Kidney (tissue), 14 donors: Measurements from ENCODE around the gene PTH1R. TPM values are rescaled to one million over a fixed set of nuclear protein-coding genes. Genes with fewer than 3 reads are reported as not detected.

Experiments
- DNase-seq, 5 donors: peaks; one replicate each; pipeline ENCODE4 v3.0.0-alpha.2; 2013 to 2020
- FAIRE-seq: peaks from 2 replicates; lab custom pipeline; 2012; peaks lifted over from hg19 to GRCh38; lab: Jason Lieb, UNC
- H3K27ac ChIP-seq, 2 donors: one replicate each; pipeline ENCODE4 v1.7.0; 2013; ENCODE audit warnings: low read depth in 2 of 2, low read length in 2 of 2, inconsistent platforms in 1 of 2
- H3K27me3 ChIP-seq: one replicate; pipeline ENCODE4 v1.7.1; 2013; ENCODE audit warnings: low read length, inconsistent platforms; ENCODE audit not compliant: control insufficient read depth, insufficient read depth
- H3K36me3 ChIP-seq, 3 donors: one replicate each; pipeline versions ENCODE4 v1.7.0 to v1.7.1; 2013; ENCODE audit warnings: low read length in 3 of 3, control low read depth in 1 of 3, inconsistent platforms in 1 of 3; ENCODE audit not compliant: insufficient read depth in 3 of 3, control insufficient read depth in 2 of 3
- H3K4me1 ChIP-seq, 3 donors: one replicate each; pipeline versions ENCODE4 v1.7.0 to v1.7.1; 2013; ENCODE audit warnings: low read length in 3 of 3, inconsistent platforms in 1 of 3, low read depth in 1 of 3; ENCODE audit not compliant: control insufficient read depth in 2 of 3, insufficient read depth in 2 of 3
- H3K4me3 ChIP-seq, 3 donors: one replicate each; pipeline versions ENCODE4 v1.7.0 to v1.8.1; 2013; ENCODE audit warnings: low read length in 3 of 3, control low read depth in 1 of 3, inconsistent platforms in 1 of 3
- H3K9ac ChIP-seq, 3 donors: one replicate each; pipeline versions ENCODE4 v1.7.0 to v1.7.1; 2013; ENCODE audit warnings: low read length in 3 of 3, control low read depth in 1 of 3, inconsistent platforms in 1 of 3
- H3K9me3 ChIP-seq, 3 donors: one replicate each; pipeline versions ENCODE4 v1.7.0 to v1.7.1; 2013; ENCODE audit warnings: low read length in 3 of 3, control low read depth in 1 of 3, inconsistent platforms in 1 of 3; ENCODE audit not compliant: control insufficient read depth in 2 of 3, insufficient read depth in 1 of 3
- CTCF ChIP-seq: IDR thresholded peaks from 3 replicates; pipeline ENCODE4 v1.5.1; 2012; ENCODE audit warnings: mild to moderate bottlenecking, moderate library complexity, borderline replicate concordance; ENCODE audit not compliant: insufficient read depth; ENCODE audit errors: extremely low read depth
- intact Hi-C: fragments of 100-400 bp; cut with DNase I; formaldehyde crosslinking; loops from one replicate; pipeline ENCODE4 v1.11.1; 2022
- polyA plus RNA-seq: library from polyadenylated mRNA; stranded (reverse); fragments of 350-450 nt; fragmentation: Illumina TruSeq; extraction: RNeasy Lipid Tissue Mini Kit (QIAGEN cat#74804); gene quantifications from one replicate; pipeline ENCODE4 v1.2.3, GENCODE V29; 2014; ENCODE audit warnings: low read depth, low replicate concordance; ENCODE audit not compliant: insufficient read depth
- total RNA-seq: library from RNA; stranded (reverse); fragmentation: NEBNext Ultra II Directional; extraction: Animal tissue kit (Norgen Biotek cat#: 25700); gene quantifications from one replicate; pipeline ENCODE4 v1.2.1, GENCODE V29; 2021
- donor health status: control.
- donor health status: control.
- donor health status: control.
- donor health status: control.
- donor health status: control.
- donor health status: DM: yes; HTN: yes; CAD: no.
- donor health status: Normal renal cell carcinoma (clear cell type).

The PTH1R gene
- total and polyA plus RNA-seq, 2 donors from 2014 or later: 286 to 1,885 TPM

GRCh38 chr3:46952813-46953212 is 75.3 kb downstream of the PTH1R start:
- DNase-seq: no peak
- H3K9me3 ChIP-seq: no peaks in the 10 kb centered on the region
- no peak for FAIRE-seq
- H3K4me1 ChIP-seq: peaks cover 0 to 59% (median 35%) of the 10 kb centered on the region in 3 donors
- intact Hi-C loops: no loop called here
- H3K27ac ChIP-seq: peak overlapping the region in 1 of 2 donors; percentile 76
- no peak overlapping the region for H3K9ac ChIP-seq
- H3K27me3 ChIP-seq: no peaks in the 10 kb centered on the region
- H3K36me3 ChIP-seq: no peaks in the 10 kb centered on the region
- TF ChIP-seq CTCF: no peak
- H3K4me3 ChIP-seq: no peak overlapping the region

Other genes with a start within 250 kb of the PTH1R start
- 78.9 TPM for gene ALS2CL, start 184.0 kb upstream of the PTH1R start, total RNA-seq
- 43.0 TPM for gene ALS2CL, start 184.0 kb upstream of the PTH1R start, polyA plus RNA-seq
- gene TMIE, start 176.3 kb upstream of the PTH1R start, total RNA-seq: 0.79 TPM
- 1.3 TPM for gene TMIE, start 176.3 kb upstream of the PTH1R start, polyA plus RNA-seq
- 0.35 TPM for gene PRSS50, start 159.9 kb upstream of the PTH1R start, total RNA-seq
- 0.19 TPM for gene PRSS50, start 159.9 kb upstream of the PTH1R start, polyA plus RNA-seq
- gene MYL3, start 14.3 kb upstream of the PTH1R start, total RNA-seq: 41.3 TPM
- 81.9 TPM for gene MYL3, start 14.3 kb upstream of the PTH1R start, polyA plus RNA-seq
- gene CCDC12, start 99.0 kb downstream of the PTH1R start, total RNA-seq: 59.7 TPM
- 85.6 TPM for gene CCDC12, start 99.0 kb downstream of the PTH1R start, polyA plus RNA-seq
- 82.8 TPM for gene NBEAL2, start 101.9 kb downstream of the PTH1R start, total RNA-seq
- gene NBEAL2, start 101.9 kb downstream of the PTH1R start, polyA plus RNA-seq: 25.7 TPM